Measurements from ENCODE around the gene ICE2.

ICE2 gene

GRCh38 chr15:60478566-60479360 lies at the start of gene ICE2:
ICE2 (minus strand) TSS chr15:60479142; CDS start chr15:60477977, 1,165 bp downstream.
- peak; percentile 95 for DNase-seq (ENCODE audit: low read depth)

GRCh38 chr15:60528530-60528929 lies 49.6 kb upstream of the ICE2 start:
- peak; percentile 56 for DNase-seq (ENCODE audit: low read depth)

- DNase-seq (ENCODE audit: low read depth): no peak
Measured at GRCh38 chr15:60527456-60527855, 48.5 kb upstream of the ICE2 start.

GRCh38 chr15:60526127-60526616 lies 47.2 kb upstream of the ICE2 start:
- no peak for DNase-seq (ENCODE audit: low read depth)

GRCh38 chr15:60525341-60526039 lies 46.5 kb upstream of the ICE2 start:
- peak; percentile 36 for DNase-seq (ENCODE audit: low read depth)

- peak; percentile 70 for DNase-seq (ENCODE audit: low read depth)
Measured at GRCh38 chr15:60523056-60523455, 44.1 kb upstream of the ICE2 start.

- DNase-seq (ENCODE audit: low read depth): peak; percentile 65
Measured at GRCh38 chr15:60520825-60521368, 42.0 kb upstream of the ICE2 start.

- peak; percentile 71 for DNase-seq (ENCODE audit: low read depth)
Measured at GRCh38 chr15:60520013-60520824, 41.3 kb upstream of the ICE2 start.

- peak; percentile 69 for DNase-seq (ENCODE audit: low read depth)
Measured at GRCh38 chr15:60519218-60519617, 40.3 kb upstream of the ICE2 start.

GRCh38 chr15:60518511-60518910 lies 39.6 kb upstream of the ICE2 start:
- DNase-seq (ENCODE audit: low read depth): no peak

GRCh38 chr15:60514261-60514881 lies 35.4 kb upstream of the ICE2 start:
- no peak for DNase-seq (ENCODE audit: low read depth)

GRCh38 chr15:60513676-60514075 lies 34.7 kb upstream of the ICE2 start:
- no peak for DNase-seq (ENCODE audit: low read depth)

- no peak for DNase-seq (ENCODE audit: low read depth)
Measured at GRCh38 chr15:60512937-60513336, 34.0 kb upstream of the ICE2 start.

GRCh38 chr15:60511351-60512031 lies 32.5 kb upstream of the ICE2 start:
- no peak for DNase-seq (ENCODE audit: low read depth)

- no peak for DNase-seq (ENCODE audit: low read depth)
Measured at GRCh38 chr15:60510006-60510405, 31.1 kb upstream of the ICE2 start.

GRCh38 chr15:60509470-60509869 lies 30.5 kb upstream of the ICE2 start:
- DNase-seq (ENCODE audit: low read depth): no peak

GRCh38 chr15:60508442-60508841 lies 29.5 kb upstream of the ICE2 start:
- no peak for DNase-seq (ENCODE audit: low read depth)

- peak; percentile 73 for DNase-seq (ENCODE audit: low read depth)
Measured at GRCh38 chr15:60507596-60508424, 28.9 kb upstream of the ICE2 start.

- DNase-seq (ENCODE audit: low read depth): no peak
Measured at GRCh38 chr15:60496853-60497252, 17.9 kb upstream of the ICE2 start.

GRCh38 chr15:60494108-60494507 lies 15.2 kb upstream of the ICE2 start:
- no peak for DNase-seq (ENCODE audit: low read depth)
